HT1080 (cell line): ENCODE data around the gene NBDY. TPM values are rescaled to one million over a fixed set of nuclear protein-coding genes. Genes with fewer than 3 reads are reported as not detected.
"Not testable (repeated sequence)": the region's sequence is repeated elsewhere in the genome, so short reads cannot be mapped to it uniquely, and the experiment has no call there.

ENCODE experiments used
- DNase-seq: peaks from one replicate; pipeline ENCODE4 v3.0.0-alpha.2; 2015; ENCODE audit warnings: low read depth
- polyA plus RNA-seq, 2 experiments: library from polyadenylated mRNA; depleted of rRNA; stranded (reverse); fragments of >200 nt; gene quantifications; 2 replicates each; pipeline ENCODE4 v1.2.3, GENCODE V29; 2015
- total RNA-seq: library from RNA; depleted of rRNA; stranded (reverse); fragments of >200 nt; shearing (Covaris generic); gene quantifications from 2 replicates; pipeline ENCODE4 v1.2.3, GENCODE V29; 2014; rRNA removed

Gene NBDY
- total RNA-seq = 7.7 and 12.8 TPM in 2 replicates
- polyA plus RNA-seq (2015; cell fraction: cytosol; rRNA removed) = 35.7 and 43.4 TPM in 2 replicates
- 8.9 and 12.6 TPM in 2 replicates for polyA plus RNA-seq (2015; cell fraction: nucleus; rRNA removed)

- peak; percentile 53 for DNase-seq
Observed at GRCh38 chrX:56729152-56729850, at the start of gene NBDY. NBDY (plus strand) TSS chrX:56729243; CDS start chrX:56729354, 111 bp downstream.

GRCh38 chrX:56704530-56704929, 24.5 kb upstream of the NBDY start:
- DNase-seq = not testable (repeated sequence)

DNA sequence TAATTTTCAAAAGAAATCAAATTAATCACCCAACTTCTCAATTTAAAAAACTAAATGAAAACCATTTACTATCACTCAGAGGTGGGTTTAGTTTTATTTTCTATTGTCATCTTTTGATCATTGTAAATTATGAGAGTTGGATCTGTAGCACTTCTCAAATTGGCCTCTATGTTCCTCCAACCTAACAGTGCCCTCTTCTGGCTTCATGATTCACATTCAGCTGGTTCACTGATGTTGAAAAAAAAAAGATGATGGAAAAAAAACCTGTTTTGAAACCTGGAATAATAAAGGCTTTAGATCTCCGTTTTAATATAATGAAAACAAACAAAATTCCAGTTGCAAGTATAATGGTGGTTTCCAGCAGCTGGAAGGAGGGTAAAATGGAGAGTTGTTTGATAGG, 2.4 kb upstream of the NBDY start:
- peak; percentile 25 for DNase-seq

DNA sequence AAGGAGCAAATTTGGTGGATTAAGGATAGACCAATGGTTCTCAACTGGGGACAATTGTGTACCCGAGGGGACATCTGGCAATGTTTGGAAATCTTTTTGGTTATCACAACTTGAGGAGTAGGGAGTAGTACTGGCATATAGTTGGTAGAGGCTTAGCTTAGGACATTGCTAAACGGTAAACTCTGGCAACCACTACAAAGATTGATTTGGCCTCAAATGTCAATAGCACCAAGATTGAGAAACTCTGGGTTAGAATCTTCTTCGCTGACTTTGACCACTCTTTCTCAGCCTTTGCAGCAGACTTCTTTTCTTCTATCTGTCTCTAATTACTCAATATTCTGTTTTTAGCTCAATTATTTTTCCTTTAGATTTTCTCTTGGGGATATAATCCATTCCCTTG, 1.5 kb upstream of the NBDY start:
- DNase-seq = no peak

GRCh38 chrX:56728321-56728720, 722 bp upstream of the NBDY start:
- DNase-seq = peak; percentile 6

DNA sequence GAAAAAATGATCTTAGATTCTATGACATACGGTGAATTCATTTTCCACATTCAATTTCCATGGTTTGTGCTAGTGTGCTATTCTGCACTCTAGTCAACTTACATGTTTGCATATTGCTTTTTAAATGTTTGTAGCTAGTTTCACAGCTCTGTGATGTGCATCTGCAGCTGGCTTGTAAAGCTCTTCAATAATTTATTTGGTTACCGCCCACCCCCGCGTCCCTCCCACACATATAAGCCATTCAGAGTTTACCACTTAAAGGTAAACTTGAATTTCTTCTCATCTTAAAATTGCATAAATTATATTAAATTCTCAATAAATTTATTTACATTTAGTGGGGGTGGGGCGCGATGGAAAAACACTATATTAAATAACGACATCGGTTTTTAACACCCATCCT, 291 bp upstream of the NBDY start:
- DNase-seq = no peak

DNA sequence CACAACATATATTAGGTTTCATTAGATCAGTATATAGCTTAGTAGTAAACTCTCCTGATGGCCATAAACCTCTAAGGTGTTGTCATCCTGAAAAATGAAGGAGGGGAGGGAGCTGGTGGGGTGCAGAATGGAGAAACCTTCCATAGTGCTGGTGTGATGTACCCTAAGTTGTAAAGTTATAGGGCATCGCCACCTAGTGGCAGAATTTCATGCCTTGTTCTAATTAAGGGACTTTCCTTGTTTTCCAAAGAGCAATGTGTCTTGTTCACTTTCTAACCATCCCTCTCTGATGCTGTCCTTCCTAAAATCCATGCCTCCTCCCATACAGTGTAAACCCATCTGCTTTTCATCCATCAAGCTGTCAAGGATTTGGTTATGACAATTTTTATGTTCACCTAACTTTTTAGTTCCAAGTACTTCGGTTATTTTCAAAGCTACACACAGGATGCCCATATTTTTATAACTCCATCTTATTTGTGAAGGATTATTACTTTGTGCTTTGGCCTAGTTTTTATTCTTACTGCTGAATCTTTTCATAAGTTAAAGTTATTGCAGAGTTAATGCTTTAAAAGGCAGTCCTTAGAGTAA, 4.5 kb downstream of the NBDY start:
- DNase-seq = peak; percentile 10

DNA sequence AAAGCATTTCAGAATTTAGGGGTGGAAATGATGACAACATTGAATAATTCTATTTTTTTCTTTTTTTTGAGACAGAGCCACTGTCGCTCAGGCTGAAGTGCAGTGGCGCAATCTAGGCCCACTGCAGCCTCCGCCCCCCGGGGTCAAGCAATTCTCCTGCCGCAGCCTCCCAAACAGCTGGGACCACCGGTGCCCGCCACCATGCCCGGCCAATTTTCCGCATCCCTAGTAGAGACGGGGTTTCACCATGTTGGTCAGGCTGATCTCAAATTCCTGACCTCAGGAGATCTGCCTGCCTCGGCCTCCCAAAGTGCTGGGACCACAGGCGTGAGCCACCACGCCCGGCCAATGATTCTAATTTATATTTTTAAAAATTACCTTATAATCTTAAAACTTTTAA, 7.2 kb downstream of the NBDY start:
- no peak for DNase-seq

DNA sequence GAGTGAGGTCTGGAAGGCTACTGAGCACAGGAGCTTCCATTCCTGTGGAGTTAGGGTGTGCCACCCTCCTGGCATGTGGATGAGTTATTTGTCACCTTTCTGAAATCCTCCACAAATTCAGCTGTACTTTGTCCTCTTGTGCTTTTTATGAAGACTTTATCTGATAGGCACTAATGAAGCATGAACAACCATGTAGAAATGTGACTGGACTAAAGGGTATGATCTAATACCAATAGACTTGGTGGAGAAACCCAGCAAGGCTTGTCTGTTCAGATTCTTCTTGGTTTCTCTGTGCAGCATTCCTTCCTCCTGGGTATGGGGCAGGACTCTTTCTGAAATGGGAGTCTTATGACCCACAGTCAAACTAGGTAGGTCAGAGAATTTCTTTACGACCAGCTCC, 9.6 kb downstream of the NBDY start:
- no peak for DNase-seq

DNA sequence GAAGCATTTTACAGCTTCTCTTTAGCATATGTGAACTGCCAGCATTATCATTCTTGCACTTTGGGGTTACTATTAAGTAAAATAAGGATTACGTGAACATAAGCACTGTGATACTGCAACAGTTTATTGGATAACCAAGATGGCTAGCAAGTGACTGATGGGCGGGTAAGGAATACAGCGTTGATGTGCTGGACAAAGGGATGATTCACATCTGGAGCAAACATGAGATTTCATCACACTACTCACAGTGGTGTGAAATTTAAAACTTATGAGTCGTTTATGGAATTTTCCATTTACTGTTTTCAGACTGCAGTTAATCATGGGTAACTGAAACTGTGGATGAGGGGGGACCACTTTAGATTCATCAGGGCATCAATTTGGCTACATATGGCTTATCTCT, 16.0 kb downstream of the NBDY start:
- peak; percentile 67 for DNase-seq

GRCh38 chrX:56746996-56747395, 18.0 kb downstream of the NBDY start:
- DNase-seq = no peak

- DNase-seq = no peak
Observed at GRCh38 chrX:56751071-56751470, 22.0 kb downstream of the NBDY start.

- no peak for DNase-seq
Observed at GRCh38 chrX:56757327-56757726, 28.3 kb downstream of the NBDY start.

DNA sequence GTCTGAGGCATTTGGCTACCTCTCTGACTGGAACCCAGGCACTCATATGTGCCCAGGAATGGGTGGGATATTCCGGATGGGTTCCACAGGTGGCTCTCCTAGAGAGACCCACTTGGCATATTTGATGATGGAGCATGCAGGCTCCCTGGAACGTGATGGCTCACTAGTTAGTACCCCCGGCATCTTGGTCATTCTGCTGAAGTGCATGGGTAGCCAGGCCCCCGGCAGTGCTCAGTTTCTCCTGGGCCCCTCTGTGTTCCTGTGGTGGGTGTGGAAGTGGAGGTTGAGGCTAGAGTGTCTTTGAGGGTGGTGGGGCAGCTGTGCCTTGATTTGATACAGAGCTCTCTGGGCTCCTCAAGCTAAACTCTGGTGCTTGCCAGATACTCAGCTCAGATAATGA, 29.4 kb downstream of the NBDY start:
- no peak for DNase-seq

DNA sequence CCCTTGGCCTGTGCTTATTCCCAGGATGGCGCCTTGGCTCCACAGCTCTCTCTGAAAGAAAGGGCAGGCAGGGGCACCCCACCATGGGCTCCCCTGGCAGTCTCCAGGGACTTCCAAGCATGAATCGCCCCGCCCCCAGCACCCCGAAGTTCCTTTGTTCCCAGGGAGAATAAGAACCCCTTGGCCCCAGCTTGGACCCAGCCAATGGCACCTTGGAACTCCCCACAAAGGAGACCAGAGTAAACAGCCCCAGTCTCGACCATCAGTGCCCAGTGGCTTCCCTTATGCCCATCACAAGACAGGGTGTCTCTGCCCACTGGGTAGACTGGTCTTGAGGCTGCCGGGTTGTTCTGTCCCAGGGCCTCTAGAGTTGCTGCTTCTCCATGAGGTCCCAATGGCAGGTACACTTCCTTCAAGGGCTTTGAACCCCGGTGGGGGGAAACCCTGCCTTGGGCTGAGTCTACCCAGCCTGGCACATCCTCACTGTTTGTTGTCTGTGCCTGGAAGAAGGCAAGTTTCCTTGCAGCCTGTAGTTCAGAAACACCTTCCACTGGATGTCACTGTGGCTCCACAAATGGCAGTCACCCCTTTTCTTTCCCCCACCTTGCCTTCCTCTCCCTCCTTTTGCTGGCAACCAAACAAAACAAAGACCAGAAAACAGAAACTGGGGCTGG, 30.8 kb downstream of the NBDY start:
- no peak for DNase-seq

DNA sequence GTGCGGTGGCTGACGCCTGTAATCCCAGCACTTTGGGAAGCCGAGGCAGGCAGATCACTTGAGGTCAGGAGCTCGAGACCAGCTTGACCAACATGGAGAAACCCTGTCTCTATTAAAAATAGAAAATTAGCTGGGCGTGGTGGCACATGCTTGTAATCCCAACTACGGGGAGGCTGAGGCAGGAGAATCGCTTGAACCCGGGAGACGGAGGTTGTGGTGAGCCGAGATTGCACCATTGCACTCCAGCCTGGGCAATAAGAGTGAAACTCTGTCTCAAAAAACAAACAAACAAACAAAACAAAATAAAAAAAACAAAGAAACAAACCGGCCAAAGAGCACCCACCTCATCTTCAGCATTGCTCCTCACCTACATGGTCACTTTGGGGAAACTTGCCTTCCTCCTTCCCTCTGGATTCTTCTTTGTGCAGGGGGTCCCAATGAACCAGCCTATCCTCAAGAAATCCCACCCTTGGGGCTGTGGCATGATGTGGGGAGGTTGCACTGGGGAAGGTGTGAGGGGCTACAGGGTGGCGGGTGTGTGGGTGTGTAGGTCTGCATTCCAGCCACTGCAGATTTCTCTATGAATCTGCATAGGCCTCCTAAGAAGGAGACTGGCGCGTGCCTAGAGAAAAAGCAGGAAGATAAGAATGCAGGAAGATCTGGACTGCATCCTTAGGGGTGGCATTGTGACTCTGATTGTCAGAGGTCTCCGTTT, 31.5 kb downstream of the NBDY start:
- not testable (repeated sequence) for DNase-seq

GRCh38 chrX:56761167-56761566, 32.1 kb downstream of the NBDY start:
- no peak for DNase-seq

DNA sequence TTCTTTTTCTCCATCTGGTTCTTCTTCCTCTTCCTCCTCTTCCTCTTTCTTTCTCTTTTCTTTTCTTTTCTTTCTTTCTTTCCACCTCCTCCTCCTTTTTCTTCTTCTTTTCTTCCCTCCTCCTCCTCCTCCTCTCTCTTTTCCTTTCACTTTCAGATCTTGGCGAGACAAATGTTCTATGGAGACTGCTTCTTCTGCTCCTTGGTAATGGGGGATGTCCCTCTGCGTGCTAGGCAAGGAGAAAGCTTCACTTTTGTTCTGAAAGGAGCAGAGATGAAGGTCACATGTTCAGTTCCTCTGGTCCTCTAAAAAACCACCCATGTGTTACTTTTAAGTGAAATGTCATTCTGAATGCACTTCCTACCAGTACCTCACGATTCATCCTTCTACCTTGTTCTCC, 33.2 kb downstream of the NBDY start:
- no peak for DNase-seq

DNA sequence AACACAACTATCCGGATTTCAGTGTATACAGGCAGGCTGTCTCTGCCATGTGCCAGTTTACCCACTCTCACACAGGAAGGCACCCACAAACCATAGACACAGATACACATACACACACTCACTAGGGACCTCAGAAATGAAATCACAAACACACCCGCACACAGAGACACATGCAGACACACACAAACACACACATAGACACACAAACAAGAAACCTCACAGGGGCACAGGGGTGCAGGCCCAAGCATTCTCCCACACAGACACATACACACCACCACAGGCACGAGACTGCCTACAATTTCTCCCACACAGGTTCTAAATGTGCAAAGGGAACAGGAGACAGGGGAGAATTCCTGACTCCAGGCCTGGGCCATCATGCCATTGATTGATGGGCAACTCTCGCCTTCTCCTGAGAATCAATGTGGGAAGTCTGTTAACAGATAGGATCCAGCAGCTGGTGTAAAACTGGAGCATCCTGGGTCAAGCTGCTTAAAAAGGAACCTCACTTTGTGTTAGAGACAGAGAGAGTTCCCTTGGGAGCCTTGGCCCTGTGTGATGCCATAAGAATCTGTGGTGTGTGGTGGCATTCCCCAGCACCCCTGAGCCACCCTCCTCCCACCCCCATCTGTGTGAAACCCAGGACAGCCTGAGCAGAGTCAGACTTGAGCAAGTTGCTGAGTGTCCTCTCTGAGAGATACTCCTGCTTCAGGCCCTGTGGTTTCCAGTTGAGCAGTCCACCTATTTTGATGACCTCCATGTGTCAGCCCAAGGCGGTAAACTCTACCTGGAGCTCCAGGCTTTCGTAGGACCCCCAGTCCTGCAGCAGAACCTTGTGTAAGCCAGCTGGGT, 33.9 kb downstream of the NBDY start:
- DNase-seq = no peak

DNA sequence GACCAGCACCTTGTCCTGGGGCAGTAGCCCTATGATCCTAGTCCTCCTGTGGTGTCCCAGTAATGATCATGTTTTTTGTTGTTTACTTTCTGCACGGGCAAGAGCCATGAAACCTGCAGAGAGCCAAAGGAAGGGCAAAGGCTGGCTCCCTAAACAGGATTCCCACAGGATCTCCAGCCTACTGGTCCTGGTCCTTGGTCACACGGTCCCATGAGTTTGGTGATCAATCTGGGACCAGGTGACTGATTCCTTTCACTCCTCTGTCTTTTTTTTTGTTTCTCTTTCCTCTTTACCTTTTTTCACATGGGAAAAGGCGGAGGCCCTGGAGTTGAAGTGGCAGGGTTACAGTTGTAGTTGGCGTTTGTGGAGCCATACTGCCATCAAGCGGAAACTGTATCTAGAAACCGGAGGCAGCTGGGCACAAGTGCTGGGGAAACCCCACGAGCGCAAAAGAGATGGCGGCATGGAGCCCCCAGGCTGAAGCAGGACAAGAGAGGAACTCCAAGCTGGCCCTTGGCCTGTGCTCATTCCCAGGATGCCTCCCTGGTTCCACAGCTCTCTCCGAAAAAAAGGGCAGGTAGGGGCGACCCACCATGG, 34.6 kb downstream of the NBDY start:
- DNase-seq = no peak
